T-helper 17 cell (primary cell): Measurements from ENCODE around the gene KBTBD12. TPM values are rescaled to one million over a fixed set of nuclear protein-coding genes. Genes with fewer than 3 reads are reported as not detected.
"Not testable (repeated sequence)": the region's sequence is repeated elsewhere in the genome, so short reads cannot be mapped to it uniquely, and the experiment has no call there.

Experiments
- ATAC-seq: fragments of 150-1000 bp; cut with Tn5 transposase; 2 replicates; pipeline ENCODE4 v1.10.0; 2021; ENCODE audit warnings: mild to moderate bottlenecking, moderate library complexity
- DNase-seq, 3 donors: peaks; one replicate each; pipeline versions ENCODE4 v3.0.0 to v3.0.0-alpha.2; 2020 to 2021
- H3K9me3 ChIP-seq: one replicate; pipeline ENCODE4 v1.7.0; 2013; ENCODE audit warnings: low read length, mild to moderate bottlenecking; ENCODE audit not compliant: control insufficient read depth, poor library complexity, severe bottlenecking
- H3K27ac Mint-ChIP-seq: one replicate; pipeline ENCODE4 v1.8.0; 2022; ENCODE audit warnings: mild to moderate bottlenecking, moderate library complexity, mixed read lengths
- H3K27me3 Mint-ChIP-seq: one replicate; pipeline ENCODE4 v1.8.0; 2022; ENCODE audit warnings: mixed read lengths
- H3K36me3 Mint-ChIP-seq: one replicate; pipeline ENCODE4 v1.8.0; 2022; ENCODE audit warnings: low read depth, mixed read lengths
- H3K4me1 Mint-ChIP-seq: one replicate; pipeline ENCODE4 v1.8.0; 2022; ENCODE audit warnings: mild to moderate bottlenecking, mixed read lengths
- H3K4me3 Mint-ChIP-seq: one replicate; pipeline ENCODE4 v1.8.0; 2022; ENCODE audit warnings: mild to moderate bottlenecking, moderate library complexity, mixed read lengths
- total RNA-seq, 4 donors: library from RNA in 2 of 4; stranded (reverse) in 2 of 4; gene quantifications; one replicate each; pipeline ENCODE4 v1.2.3 and lab custom pipeline; 2022 to 2026

Gene KBTBD12
- total RNA-seq, 2 donors from 2014 or later, result 0.50 TPM; not detected in 1

- DNase-seq, result no peak
- ATAC-seq, result no peak
- Mint-ChIP-seq H3K36me3 (peaks cover 2% of the 10 kb centered on the region), H3K4me3 (no peak overlapping the region), H3K27me3 (peaks cover 29% of the 10 kb centered on the region), H3K4me1 (no peaks in the 10 kb centered on the region), H3K27ac (no peak overlapping the region)
- peaks cover 2% of the 10 kb centered on the region for H3K9me3 ChIP-seq
Observed at GRCh38 chr3:127888564-127889107, 26.4 kb upstream of the KBTBD12 start.

- ATAC-seq, result no peak
- H3K27me3 Mint-ChIP-seq, result peaks cover 30% of the 10 kb centered on the region
- no peak overlapping the region for H3K4me3 Mint-ChIP-seq
- peaks cover 2% of the 10 kb centered on the region for H3K36me3 Mint-ChIP-seq
- H3K9me3 ChIP-seq, result peaks cover 2% of the 10 kb centered on the region
- no peak for DNase-seq
- H3K27ac Mint-ChIP-seq, result no peak overlapping the region
- H3K4me1 Mint-ChIP-seq, result no peaks in the 10 kb centered on the region
Observed at GRCh38 chr3:127889461-127889863, 25.6 kb upstream of the KBTBD12 start.

- Mint-ChIP-seq H3K36me3 (peaks cover 2% of the 10 kb centered on the region), H3K4me1 (no peaks in the 10 kb centered on the region), H3K4me3 (no peak overlapping the region), H3K27me3 (peaks cover 30% of the 10 kb centered on the region), H3K27ac (no peak overlapping the region)
- ATAC-seq (no peak), DNase-seq (no peak)
- H3K9me3 ChIP-seq, result peaks cover 2% of the 10 kb centered on the region
Observed at GRCh38 chr3:127889976-127890650, 24.9 kb upstream of the KBTBD12 start.

DNA sequence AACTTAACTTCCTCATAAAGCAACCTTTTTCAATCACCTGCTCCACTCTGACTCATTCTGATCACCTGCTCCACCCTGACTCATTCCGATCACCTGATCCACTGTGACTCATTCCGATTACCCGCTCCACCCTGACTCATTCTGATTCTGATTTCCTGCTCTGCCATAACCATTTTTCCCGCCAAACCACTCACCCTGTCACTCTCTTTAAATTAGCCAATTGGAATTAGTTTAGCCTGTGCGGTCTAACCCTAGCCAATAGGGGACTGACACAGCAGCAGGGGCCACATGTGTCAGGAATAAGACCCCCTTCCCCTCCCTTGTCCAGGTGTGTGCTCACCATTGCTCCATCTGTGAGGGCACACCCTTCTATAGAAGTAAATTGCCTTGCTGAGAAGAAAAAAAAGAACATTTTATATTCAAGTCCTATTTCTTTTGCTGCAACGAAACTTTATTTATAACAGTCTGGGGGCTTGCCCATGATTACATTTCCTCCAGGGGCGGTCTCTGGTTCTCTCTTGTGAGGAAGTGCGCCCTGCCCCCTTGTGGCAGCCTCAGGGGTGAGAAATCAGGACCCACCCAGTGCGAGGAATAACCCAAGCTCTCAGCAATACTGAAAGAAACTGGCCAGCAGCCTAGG is 24.3 kb upstream of the KBTBD12 start:
- H3K4me3 Mint-ChIP-seq, H3K9me3 ChIP-seq, H3K36me3 Mint-ChIP-seq, H3K4me1 Mint-ChIP-seq, DNase-seq, ATAC-seq, H3K27ac Mint-ChIP-seq: not testable (repeated sequence)
- peaks cover 27% of the 10 kb centered on the region for H3K27me3 Mint-ChIP-seq

- Mint-ChIP-seq H3K27ac (no peak overlapping the region), H3K27me3 (peaks cover 20% of the 10 kb centered on the region), H3K36me3 (peaks cover 2% of the 10 kb centered on the region), H3K4me1 (no peaks in the 10 kb centered on the region), H3K4me3 (no peak overlapping the region)
- no peak for DNase-seq
- ATAC-seq, result no peak
- peaks cover 2% of the 10 kb centered on the region for H3K9me3 ChIP-seq
Observed at GRCh38 chr3:127894481-127894880, 20.6 kb upstream of the KBTBD12 start.

DNA sequence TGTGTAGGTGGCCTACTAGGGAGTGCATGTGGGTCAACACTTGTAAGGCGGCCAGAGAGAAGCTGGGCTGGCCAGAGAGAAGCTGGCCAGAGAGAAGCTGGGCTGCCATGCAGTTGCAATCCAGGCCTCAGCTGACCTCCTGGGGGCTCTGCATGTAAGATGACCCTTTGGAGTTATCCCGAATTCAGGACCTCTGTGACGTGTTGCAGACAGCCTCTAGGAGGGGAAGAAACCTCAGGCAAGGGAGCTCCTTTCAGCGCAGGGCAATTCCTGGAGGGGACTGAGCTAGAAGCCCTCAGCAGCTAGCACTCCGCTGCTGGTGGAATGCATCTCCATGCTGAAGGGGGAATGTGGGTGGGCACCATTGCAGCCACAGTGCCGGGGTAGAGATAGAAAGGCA is 15.8 kb upstream of the KBTBD12 start:
- ATAC-seq, result no peak
- H3K4me1 Mint-ChIP-seq, result no peaks in the 10 kb centered on the region
- H3K36me3 Mint-ChIP-seq, result peaks cover 2% of the 10 kb centered on the region

DNA sequence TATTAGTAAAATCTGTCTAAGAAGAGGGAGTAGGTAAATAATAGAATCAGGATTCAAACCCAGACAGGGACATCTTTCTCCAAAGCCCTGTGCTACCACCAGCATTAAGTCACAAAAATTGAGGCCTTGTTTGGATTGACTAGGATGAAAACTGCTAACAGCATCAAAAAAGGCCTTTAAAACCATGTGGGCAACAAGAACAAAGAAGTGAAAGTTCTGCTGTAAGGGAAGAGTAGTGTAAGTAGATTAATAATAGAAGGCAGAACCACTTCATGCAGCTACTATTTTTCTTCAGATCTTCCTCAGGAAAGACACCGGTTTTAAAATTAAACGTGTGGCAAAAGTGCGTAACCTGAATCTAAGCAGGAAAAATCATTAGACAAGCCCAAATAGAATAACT is 15.3 kb upstream of the KBTBD12 start:
- Mint-ChIP-seq H3K27me3 (peaks cover 16% of the 10 kb centered on the region), H3K4me1 (no peaks in the 10 kb centered on the region), H3K4me3 (no peak overlapping the region), H3K27ac (no peak overlapping the region), H3K36me3 (peaks cover 2% of the 10 kb centered on the region)
- ATAC-seq (no peak), DNase-seq (no peak)
- H3K9me3 ChIP-seq, result no peaks in the 10 kb centered on the region

More for the DNA sequence above, 15.8 kb upstream of the KBTBD12 start:
- no peak overlapping the region for H3K4me3 Mint-ChIP-seq
- DNase-seq, result no peak
- no peak overlapping the region for H3K27ac Mint-ChIP-seq
- H3K27me3 Mint-ChIP-seq, result peaks cover 14% of the 10 kb centered on the region
- no peaks in the 10 kb centered on the region for H3K9me3 ChIP-seq

DNA sequence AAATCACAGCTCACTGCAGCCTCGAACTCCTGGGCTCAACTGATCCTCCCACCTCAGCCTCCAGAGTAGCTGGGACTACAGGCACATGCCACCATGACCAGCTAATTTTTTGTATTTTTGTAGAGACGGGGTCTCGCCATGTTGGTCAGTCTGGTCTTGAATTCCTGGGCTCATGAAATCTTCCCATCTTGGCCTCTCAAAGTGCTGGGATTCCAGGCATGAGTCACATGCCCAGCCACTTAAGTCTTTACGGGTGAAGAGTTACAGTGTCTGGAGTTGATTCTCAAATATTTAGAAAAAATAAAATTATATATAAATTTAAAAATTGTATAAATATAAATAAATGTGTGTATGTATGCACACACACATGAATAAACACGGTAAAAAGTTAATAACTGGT is 14.5 kb upstream of the KBTBD12 start:
- peaks cover 24% of the 10 kb centered on the region for H3K27me3 Mint-ChIP-seq
- no peak overlapping the region for H3K27ac Mint-ChIP-seq
- H3K9me3 ChIP-seq, result no peaks in the 10 kb centered on the region
- no peaks in the 10 kb centered on the region for H3K4me1 Mint-ChIP-seq
- ATAC-seq (no peak), DNase-seq (no peak)
- H3K4me3 Mint-ChIP-seq, result no peak overlapping the region
- H3K36me3 Mint-ChIP-seq, result peaks cover 2% of the 10 kb centered on the region

DNA sequence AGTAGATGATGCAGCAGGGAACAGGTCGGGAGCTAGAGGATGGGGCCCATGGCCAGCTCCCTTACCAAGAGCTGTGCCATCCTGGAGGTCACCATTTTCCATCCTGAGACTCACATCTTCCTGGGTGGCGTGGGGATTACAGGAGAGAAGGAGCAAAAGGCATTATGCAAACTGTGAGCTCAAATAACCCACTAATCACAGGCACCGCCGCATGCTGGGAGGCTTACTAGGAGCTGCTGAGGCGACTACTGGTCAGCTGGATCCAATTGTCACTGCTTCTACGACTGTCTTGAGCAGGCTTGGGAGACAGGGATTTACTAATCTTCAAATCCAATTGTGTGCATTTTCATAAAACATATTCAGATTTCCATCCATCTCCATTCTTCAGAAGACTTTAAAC is 12.5 kb upstream of the KBTBD12 start:
- ATAC-seq, result no peak
- no peaks in the 10 kb centered on the region for H3K9me3 ChIP-seq
- Mint-ChIP-seq H3K27ac (no peak overlapping the region), H3K27me3 (peaks cover 25% of the 10 kb centered on the region), H3K4me3 (no peak overlapping the region), H3K36me3 (peaks cover 2% of the 10 kb centered on the region), H3K4me1 (no peaks in the 10 kb centered on the region)
- DNase-seq, result no peak

GRCh38 chr3:127903611-127904375 is 11.2 kb upstream of the KBTBD12 start:
- peaks cover 2% of the 10 kb centered on the region for H3K36me3 Mint-ChIP-seq
- H3K4me1 Mint-ChIP-seq, result no peaks in the 10 kb centered on the region
- no peak overlapping the region for H3K4me3 Mint-ChIP-seq
- no peak overlapping the region for H3K27ac Mint-ChIP-seq
- no peaks in the 10 kb centered on the region for H3K9me3 ChIP-seq
- no peak for DNase-seq
- no peak for ATAC-seq
- peaks cover 32% of the 10 kb centered on the region for H3K27me3 Mint-ChIP-seq

DNA sequence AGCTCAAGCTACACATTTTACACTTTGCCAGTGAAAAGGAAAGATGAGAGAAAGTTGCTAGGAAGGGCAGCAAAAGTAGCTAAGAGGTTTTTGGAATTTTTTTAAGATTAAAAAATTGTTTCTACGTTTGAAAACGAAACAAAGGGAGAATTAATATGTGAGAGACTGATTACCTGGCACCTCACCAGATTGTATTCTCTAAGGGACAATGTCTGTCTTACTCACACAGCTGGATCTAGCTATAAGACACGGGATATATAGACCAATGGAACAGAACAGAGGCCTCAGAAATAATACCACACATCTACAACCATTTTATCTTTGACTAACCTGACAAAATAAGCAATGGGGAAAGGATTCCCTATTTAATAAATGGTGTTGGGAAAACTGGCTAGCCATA is 9.5 kb upstream of the KBTBD12 start:
- H3K9me3 ChIP-seq, result no peaks in the 10 kb centered on the region
- DNase-seq, result no peak
- Mint-ChIP-seq H3K27ac (no peak overlapping the region), H3K4me3 (no peak overlapping the region), H3K36me3 (no peaks in the 10 kb centered on the region), H3K27me3 (peaks cover 34% of the 10 kb centered on the region), H3K4me1 (no peaks in the 10 kb centered on the region)
- ATAC-seq, result no peak

GRCh38 chr3:127906653-127907052 is 8.4 kb upstream of the KBTBD12 start:
- DNase-seq, H3K27ac Mint-ChIP-seq, H3K4me1 Mint-ChIP-seq, H3K9me3 ChIP-seq, H3K36me3 Mint-ChIP-seq, H3K4me3 Mint-ChIP-seq, ATAC-seq: not testable (repeated sequence)
- H3K27me3 Mint-ChIP-seq, result peaks cover 45% of the 10 kb centered on the region

DNA sequence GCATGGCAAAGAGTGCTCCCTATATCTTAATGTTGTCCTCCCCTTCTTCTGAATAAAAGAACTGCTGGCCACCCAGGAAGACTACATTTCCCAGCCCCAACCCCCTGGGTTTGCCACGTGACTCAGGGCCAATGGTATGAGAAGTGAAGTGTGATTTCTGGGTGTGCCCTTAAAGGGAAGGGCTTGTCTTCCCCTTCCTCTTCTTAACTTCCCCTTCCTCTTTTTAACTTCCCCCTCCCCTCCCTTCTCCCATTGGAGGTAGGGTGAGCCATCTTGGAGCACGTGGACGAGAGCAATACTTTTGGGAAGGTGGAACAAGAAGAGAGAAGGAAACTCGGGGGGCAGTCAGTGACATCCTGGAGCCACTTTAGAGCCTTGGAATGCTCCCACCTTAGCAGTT is 6.8 kb upstream of the KBTBD12 start:
- no peak for DNase-seq
- H3K4me3 Mint-ChIP-seq, result no peak overlapping the region
- H3K27ac Mint-ChIP-seq, result no peak overlapping the region
- peaks cover 60% of the 10 kb centered on the region for H3K27me3 Mint-ChIP-seq
- ATAC-seq, result peak; percentile 20
- no peaks in the 10 kb centered on the region for H3K9me3 ChIP-seq
- no peaks in the 10 kb centered on the region for H3K36me3 Mint-ChIP-seq
- H3K4me1 Mint-ChIP-seq, result no peaks in the 10 kb centered on the region
